HepG2 (cell line): ENCODE measurements around the gene CATSPERE. TPM values are rescaled to one million over a fixed set of nuclear protein-coding genes. Genes with fewer than 3 reads are reported as not detected.

ENCODE experiments used
- ARID4A ChIP-seq: sonication (generic); formaldehyde crosslinking; IDR thresholded peaks from 2 replicates; pipeline ENCODE4 v1.5.0; 2020; ENCODE audit warnings: mild to moderate bottlenecking, missing genetic modification reagents, borderline replicate concordance
- CBX5 ChIP-seq: sonication (generic); formaldehyde crosslinking; IDR thresholded peaks from 2 replicates; pipeline ENCODE4 v1.4.0; 2020; ENCODE audit warnings: missing genetic modification reagents, borderline replicate concordance
- CENPBD1 ChIP-seq: sonication (generic); formaldehyde crosslinking; IDR thresholded peaks from 2 replicates; pipeline ENCODE4 v1.8.0; 2022; ENCODE audit warnings: missing genetic modification reagents, low read depth, mild to moderate bottlenecking, borderline replicate concordance
- CTCF ChIP-seq: sonication (generic); formaldehyde crosslinking; IDR thresholded peaks from 2 replicates; pipeline ENCODE4 v1.5.0; 2020; ENCODE audit warnings: mild to moderate bottlenecking, missing genetic modification reagents, moderate library complexity
- DR1 ChIP-seq: sonication (generic); formaldehyde crosslinking; IDR thresholded peaks from 2 replicates; pipeline ENCODE4 v1.8.0; 2021; ENCODE audit warnings: mild to moderate bottlenecking, missing genetic modification reagents, inconsistent platforms
- ETV5 ChIP-seq: IDR thresholded peaks from 2 replicates; pipeline ENCODE4 v1.6.1; 2018; ENCODE audit warnings: missing biosample characterization, missing genetic modification reagents, inconsistent platforms, borderline replicate concordance
- FOXA3 ChIP-seq: IDR thresholded peaks from 2 replicates; pipeline ENCODE4 v1.6.1; 2016; ENCODE audit warnings: missing genetic modification reagents, missing compliant biosample characterization
- ISL2 ChIP-seq: sonication (generic); formaldehyde crosslinking; IDR thresholded peaks from 2 replicates; pipeline ENCODE4 v1.5.0; 2020; ENCODE audit warnings: missing genetic modification reagents
- MAZ ChIP-seq, 2 experiments: sonication (generic) in 1 of 2; formaldehyde crosslinking in 1 of 2; IDR thresholded peaks; 2 replicates each; pipeline versions ENCODE4 v1.5.0 to v1.6.1; 2012 to 2020; ENCODE audit warnings: low read depth in 2 of 2, mild to moderate bottlenecking in 2 of 2, borderline replicate concordance in 1 of 2, improper control_type of control experiment in 1 of 2, low read length in 1 of 2, missing genetic modification reagents in 1 of 2, moderate library complexity in 1 of 2
- MBD4 ChIP-seq: IDR thresholded peaks from 2 replicates; pipeline ENCODE4 v1.6.1; 2012; ENCODE audit warnings: low read length, inconsistent platforms, borderline replicate concordance
- PPARG ChIP-seq: conservative IDR thresholded peaks from 2 replicates; pipeline ENCODE4 v1.6.1; 2016; ENCODE audit warnings: missing biosample characterization, missing genetic modification reagents
- RBFOX2 ChIP-seq: fragments of 200-400 bp; formaldehyde crosslinking; IDR thresholded peaks from 2 replicates; pipeline ENCODE4 v1.6.1; 2017; ENCODE audit warnings: low read depth, mild to moderate bottlenecking, low read length
- SP1 ChIP-seq, 2 experiments: fragments of 450-650 bp in 1 of 2; sonication (generic) in 1 of 2; formaldehyde crosslinking in 1 of 2; IDR thresholded peaks; 2 replicates each; pipeline versions ENCODE4 v1.4.0 to v1.6.1; 2016 to 2020; ENCODE audit warnings: missing genetic modification reagents in 1 of 2
- ZFP90 ChIP-seq: sonication (generic); formaldehyde crosslinking; IDR thresholded peaks from 2 replicates; pipeline ENCODE4 v1.8.0; 2022; ENCODE audit warnings: missing genetic modification reagents, mild to moderate bottlenecking, inconsistent platforms, borderline replicate concordance
- ZNF513 ChIP-seq: sonication (generic); formaldehyde crosslinking; conservative IDR thresholded peaks from 2 replicates; pipeline ENCODE4 v1.5.0; 2020; ENCODE audit warnings: missing genetic modification reagents
- ZNF549 ChIP-seq: sonication (generic); formaldehyde crosslinking; IDR thresholded peaks from 2 replicates; pipeline ENCODE4 v1.5.0; 2020; ENCODE audit warnings: missing genetic modification reagents
- ZNF589 ChIP-seq: sonication (generic); formaldehyde crosslinking; conservative IDR thresholded peaks from 2 replicates; pipeline ENCODE4 v1.8.0; 2022; ENCODE audit warnings: mild to moderate bottlenecking, moderate library complexity, missing genetic modification reagents
- ZNF629 ChIP-seq: sonication (generic); formaldehyde crosslinking; conservative IDR thresholded peaks from 2 replicates; pipeline ENCODE4 v1.5.0; 2020; ENCODE audit warnings: missing genetic modification reagents
- ZNF703 ChIP-seq: sonication (generic); formaldehyde crosslinking; IDR thresholded peaks from 2 replicates; pipeline ENCODE4 v1.5.1; 2020; ENCODE audit warnings: missing genetic modification reagents, mild to moderate bottlenecking, moderate library complexity, borderline replicate concordance
- ZNF772 ChIP-seq: sonication (generic); formaldehyde crosslinking; IDR thresholded peaks from 2 replicates; pipeline ENCODE4 v1.5.0; 2020; ENCODE audit warnings: mild to moderate bottlenecking, missing genetic modification reagents
- polyA plus RNA-seq, 8 experiments: library from polyadenylated mRNA; depleted of rRNA in 3 of 8; stranded (reverse) in 7 of 8; unstranded in 1 of 8; fragments of >200 nt; fragmentation: Illumina TruSeq in 4 of 8; extraction: Trizol in 4 of 8; gene quantifications; 2 replicates each; pipeline versions ENCODE4 v1.2.1 to v1.2.3, GENCODE V29; 2011 to 2016; ENCODE audit warnings: low read depth in 4 of 8, missing spikeins in 1 of 8, mixed read lengths in 1 of 8; ENCODE audit not compliant: insufficient read depth in 1 of 8
- total RNA-seq, 5 experiments: library from RNA; depleted of rRNA; stranded (reverse); fragments of >200 nt; fragmentation: Illumina TruSeq; extraction: Trizol; gene quantifications; 2 replicates each; pipeline ENCODE4 v1.2.3, GENCODE V29; 2016; ENCODE audit warnings: low read depth in 1 of 5

The CATSPERE gene
- total and polyA plus RNA-seq, 2 of the 13 experiments (the other 11 are each of a cell fraction or from before 2014, with no cell fraction given) = 0.34 to 0.51 TPM

- TF ChIP-seq ISL2 (CRISPR knock-in tag) = 0 out of 2 replicates have a peak, but pooled peaks have one; percentile 25
- 0 out of 2 replicates have a peak, but pooled peaks have one; percentile 72 for TF ChIP-seq ZNF513 (CRISPR knock-in tag)
- no peak for TF ChIP-seq ZNF703 (CRISPR knock-in tag)
- TF ChIP-seq MBD4 = no peak
- TF ChIP-seq MAZ (IDR thresholded peaks at IDR 0.05; ENCODE audit: borderline replicate concordance, low read depth, low read length) = peak; percentile 68; the same call in 1 of the 2 replicates
- peak; percentile 15; the same call in 1 of the 2 replicates for TF ChIP-seq MAZ (CRISPR knock-in tag; IDR thresholded peaks at IDR 0.05; ENCODE audit: low read depth)
- TF ChIP-seq CENPBD1 = no peak
- no peak; the same call in 1 of the 2 replicates for TF ChIP-seq ARID4A (CRISPR knock-in tag)
- TF ChIP-seq ZNF589 = no peak
- TF ChIP-seq ZNF549 (CRISPR knock-in tag) = no peak
- peak; percentile 61 for TF ChIP-seq CTCF (CRISPR knock-in tag)
- TF ChIP-seq DR1 (CRISPR knock-in tag) = 0 out of 2 replicates have a peak, but pooled peaks have one; percentile 26
- no peak for TF ChIP-seq ZNF629 (CRISPR knock-in tag)
- TF ChIP-seq RBFOX2 = no peak
- TF ChIP-seq PPARG = no peak
- TF ChIP-seq SP1 (IDR thresholded peaks at IDR 0.05) = no peak
- peak; percentile 75 for TF ChIP-seq SP1 (CRISPR knock-in tag; IDR thresholded peaks at IDR 0.05)
- TF ChIP-seq ETV5 (CRISPR knock-in tag) = peak; percentile 17; the same call in 1 of the 2 replicates
- TF ChIP-seq FOXA3 (CRISPR knock-in tag) = peak; percentile 42
- TF ChIP-seq ZNF772 (CRISPR knock-in tag) = peak; percentile 21; the same call in 1 of the 2 replicates
- TF ChIP-seq ZFP90 = no peak
- TF ChIP-seq CBX5 (CRISPR knock-in tag) = 0 out of 2 replicates have a peak, but pooled peaks have one; percentile 40
Observed at GRCh38 chr1:244451951-244452795, 8.9 kb upstream of the CATSPERE start (continued).
